Esophagus (tissue), 2 donors: ENCODE results near the gene GPR21. TPM values are rescaled to one million over a fixed set of nuclear protein-coding genes. Genes with fewer than 3 reads are reported as not detected.

Experiments used
- polyA plus RNA-seq, 2 donors: library from polyadenylated mRNA; stranded (reverse); fragments of 200-250 nt; gene quantifications; one replicate each; pipeline ENCODE4 v1.2.3, GENCODE V29; 2013
- donor health status: healthy with polysubstance abuse.
- donor health status: Bipolar disorder and iron deficiency.

Gene GPR21
- polyA plus RNA-seq, 2 donors = 0.12 to 0.20 TPM

Other genes with a start within 250 kb of the GPR21 start
- not detected for gene OR5C1, start 244.7 kb upstream of the GPR21 start, polyA plus RNA-seq
- gene OR1K1, start 233.5 kb upstream of the GPR21 start, polyA plus RNA-seq = not detected
- gene PDCL, start 205.1 kb upstream of the GPR21 start, polyA plus RNA-seq = 1 to 10 TPM; 6.7 to 7.3 TPM
- 1 to 10 TPM; 8.5 to 9.2 TPM for gene RC3H2, start 128.3 kb upstream of the GPR21 start, polyA plus RNA-seq
- gene ZBTB6, start 120.3 kb upstream of the GPR21 start, polyA plus RNA-seq = 1 to 10 TPM; 1.7 to 3.1 TPM
- 1 to 10 TPM; 2.0 to 2.1 TPM for gene ZBTB26, start 102.2 kb upstream of the GPR21 start, polyA plus RNA-seq
- gene RABGAP1, start 92.6 kb upstream of the GPR21 start, polyA plus RNA-seq = 10 to 100 TPM; 12.0 to 16.4 TPM
- gene STRBP, start 234.9 kb downstream of the GPR21 start, polyA plus RNA-seq = 10 to 100 TPM; 16.9 to 26.9 TPM